Duodenal mucosa (tissue), 2 donors: ENCODE data around the gene FRA10AC1.

Experiments
- H3K27ac ChIP-seq: one replicate; pipeline ENCODE4 v1.7.0; 2013; ENCODE audit warnings: low read depth, low read length
- H3K27me3 ChIP-seq, 2 donors: one replicate each; pipeline ENCODE4 v1.7.0; 2013; ENCODE audit warnings: low read length in 2 of 2, control low read depth in 1 of 2; ENCODE audit not compliant: insufficient read depth in 2 of 2, control insufficient read depth in 1 of 2
- H3K36me3 ChIP-seq, 2 donors: one replicate each; pipeline ENCODE4 v1.7.0; 2013; ENCODE audit warnings: low read length in 2 of 2, control low read depth in 1 of 2; ENCODE audit not compliant: insufficient read depth in 2 of 2, control insufficient read depth in 1 of 2
- H3K4me1 ChIP-seq, 2 donors: one replicate each; pipeline ENCODE4 v1.7.0; 2013; ENCODE audit warnings: low read length in 2 of 2, control low read depth in 1 of 2; ENCODE audit not compliant: insufficient read depth in 2 of 2, control insufficient read depth in 1 of 2
- H3K4me3 ChIP-seq, 2 donors: one replicate each; pipeline ENCODE4 v1.7.0; 2013; ENCODE audit warnings: low read length in 2 of 2, low read depth in 1 of 2
- H3K9ac ChIP-seq, 2 donors: one replicate each; pipeline ENCODE4 v1.7.0; 2013; ENCODE audit warnings: low read length in 2 of 2, low read depth in 1 of 2
- H3K9me3 ChIP-seq, 2 donors: one replicate each; pipeline ENCODE4 v1.7.0; 2013; ENCODE audit warnings: low read length in 2 of 2, control low read depth in 1 of 2; ENCODE audit not compliant: control insufficient read depth in 1 of 2

FRA10AC1 gene

GRCh38 chr10:93702210-93703001, at the start of gene FRA10AC1:
Gene FRA10AC1, minus strand, starts transcription at chr10:93702592. Its CDS starts 2,486 bp downstream, at chr10:93700106.
- H3K9ac ChIP-seq, result peak within 1 kb of the TSS; percentile 85 to 87
- peaks cover 3 to 7% of the 10 kb centered on the region in 2 donors for H3K4me1 ChIP-seq
- H3K27ac ChIP-seq, result peak within 1 kb of the TSS; percentile 76
- peaks cover 7 to 15% of the 10 kb centered on the region in 2 donors for H3K36me3 ChIP-seq
- H3K4me3 ChIP-seq, result peak within 1 kb of the TSS; percentile 88 to 98
- H3K9me3 ChIP-seq, result no peaks in the 10 kb centered on the region
- no peaks in the 10 kb centered on the region for H3K27me3 ChIP-seq

DNA sequence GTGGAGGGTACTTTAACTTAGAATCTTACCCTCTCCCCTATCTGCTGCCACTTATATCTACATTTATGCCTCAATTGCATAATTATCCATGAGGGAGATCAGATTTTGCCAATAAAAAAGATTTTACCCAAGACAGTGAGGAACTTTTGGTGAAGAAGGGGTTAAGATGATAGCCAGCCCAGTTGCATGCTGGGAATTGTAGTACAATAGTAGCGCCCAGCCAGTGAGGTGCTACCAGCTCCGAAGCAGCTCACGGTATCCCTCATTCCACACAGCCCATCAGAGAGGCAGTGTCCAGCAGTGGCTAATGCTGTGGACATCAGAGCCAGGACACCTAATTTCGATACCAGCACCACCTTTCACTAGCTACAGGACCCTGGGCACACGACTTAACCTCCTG, 49.4 kb upstream of the FRA10AC1 start:
- peaks cover 12 to 13% of the 10 kb centered on the region in 2 donors for H3K4me1 ChIP-seq
- peaks cover 0 to 6% of the 10 kb centered on the region in 2 donors for H3K27me3 ChIP-seq
- no peaks in the 10 kb centered on the region for H3K36me3 ChIP-seq
- H3K27ac ChIP-seq, result no peak overlapping the region
- no peaks in the 10 kb centered on the region for H3K9me3 ChIP-seq
- H3K9ac ChIP-seq, result no peak overlapping the region
- H3K4me3 ChIP-seq, result peak overlapping the region; percentile 61 to 66

DNA sequence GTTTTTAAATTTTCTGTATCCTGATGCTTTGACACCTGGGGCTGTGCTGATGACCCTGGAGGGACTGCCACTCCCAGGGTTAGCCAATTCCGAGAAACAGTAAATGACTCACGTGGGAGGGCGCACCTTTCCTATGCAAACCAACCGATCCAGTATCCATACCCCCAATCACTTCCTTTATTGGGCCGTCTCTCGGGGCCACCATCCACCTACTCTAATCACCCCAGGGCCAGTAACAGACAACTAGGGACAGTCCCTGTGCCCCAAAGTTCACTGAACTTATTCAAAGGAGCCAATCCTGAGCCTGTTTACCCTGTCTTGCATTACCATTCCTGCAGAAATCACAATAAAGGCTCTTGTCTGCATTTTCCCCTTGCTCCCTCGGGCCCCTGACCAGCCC, 48.7 kb upstream of the FRA10AC1 start:
- no peaks in the 10 kb centered on the region for H3K9me3 ChIP-seq
- H3K27me3 ChIP-seq, result no peaks in the 10 kb centered on the region
- H3K4me1 ChIP-seq, result peaks cover 12 to 13% of the 10 kb centered on the region in 2 donors
- H3K9ac ChIP-seq, result no peak overlapping the region
- H3K4me3 ChIP-seq, result no peak overlapping the region
- no peaks in the 10 kb centered on the region for H3K36me3 ChIP-seq
- no peak overlapping the region for H3K27ac ChIP-seq

DNA sequence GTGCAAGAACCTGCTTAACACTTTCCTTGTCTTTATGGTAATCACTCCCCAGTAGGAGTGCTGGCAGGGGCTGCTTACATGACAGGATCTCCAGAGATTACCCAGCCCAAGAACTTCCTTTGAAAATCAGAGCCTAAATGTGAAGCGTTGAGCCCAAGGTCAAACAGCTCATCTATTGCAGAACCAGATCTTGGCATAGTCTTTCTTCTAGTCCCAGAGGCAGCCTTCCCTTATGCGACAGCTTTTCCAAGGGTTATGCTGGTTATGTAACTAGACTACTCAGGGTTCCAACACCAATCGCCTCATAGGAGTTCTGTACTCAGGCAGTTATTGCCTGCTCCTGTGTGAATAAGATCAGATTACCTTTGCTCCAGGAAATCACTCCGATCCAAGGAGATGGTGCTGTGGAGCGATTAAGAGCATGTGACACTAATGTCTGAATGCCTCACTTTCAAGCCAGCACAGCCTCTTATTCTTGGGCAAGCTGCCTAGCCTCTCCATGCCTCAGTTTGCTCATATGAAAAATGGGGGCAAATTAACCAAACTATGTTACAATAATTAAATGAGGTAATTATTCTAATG, 46.9 kb upstream of the FRA10AC1 start:
- no peak overlapping the region for H3K27ac ChIP-seq
- no peak overlapping the region for H3K4me3 ChIP-seq
- no peaks in the 10 kb centered on the region for H3K27me3 ChIP-seq
- no peaks in the 10 kb centered on the region for H3K9me3 ChIP-seq
- H3K9ac ChIP-seq, result no peak overlapping the region
- H3K4me1 ChIP-seq, result peaks cover 13 to 17% of the 10 kb centered on the region in 2 donors
- H3K36me3 ChIP-seq, result no peaks in the 10 kb centered on the region

DNA sequence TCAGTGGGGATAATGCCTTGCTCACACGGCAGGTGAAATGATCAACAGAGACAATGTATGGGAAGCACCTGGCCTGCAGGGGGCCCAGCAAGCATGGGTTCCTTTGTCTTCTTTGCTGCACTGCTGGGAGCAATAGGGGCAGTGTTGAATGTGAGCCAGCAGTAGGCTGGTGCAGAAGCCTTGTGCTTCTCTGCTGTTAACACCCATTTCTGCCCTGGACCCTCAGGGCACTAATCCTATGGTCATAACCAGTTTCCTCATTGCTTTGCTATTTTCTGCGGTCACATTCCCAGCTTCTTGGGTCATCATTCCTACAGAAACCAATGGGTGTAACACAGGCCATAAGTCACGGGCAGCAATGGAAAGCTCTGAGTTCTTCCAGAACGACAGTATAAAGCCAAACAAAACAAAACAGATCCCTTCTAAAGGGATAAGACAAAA, 44.5 kb upstream of the FRA10AC1 start:
- Histone ChIP-seq H3K27ac (no peak overlapping the region), H3K4me1 (peaks cover 10 to 18% of the 10 kb centered on the region in 2 donors), H3K36me3 (no peaks in the 10 kb centered on the region), H3K9ac (no peak overlapping the region), H3K9me3 (no peaks in the 10 kb centered on the region), H3K27me3 (no peaks in the 10 kb centered on the region), H3K4me3 (no peak overlapping the region)

GRCh38 chr10:93745408-93746065, 43.1 kb upstream of the FRA10AC1 start:
- Histone ChIP-seq H3K36me3 (no peaks in the 10 kb centered on the region), H3K27me3 (no peaks in the 10 kb centered on the region), H3K27ac (no peak overlapping the region), H3K4me1 (peaks cover 7 to 15% of the 10 kb centered on the region in 2 donors), H3K4me3 (no peak overlapping the region), H3K9ac (no peak overlapping the region), H3K9me3 (no peaks in the 10 kb centered on the region)

GRCh38 chr10:93742633-93743349, 40.4 kb upstream of the FRA10AC1 start:
- Histone ChIP-seq H3K4me3 (no peak overlapping the region), H3K9ac (no peak overlapping the region), H3K36me3 (no peaks in the 10 kb centered on the region), H3K27me3 (no peaks in the 10 kb centered on the region), H3K27ac (no peak overlapping the region), H3K9me3 (no peaks in the 10 kb centered on the region), H3K4me1 (peaks cover 0 to 10% of the 10 kb centered on the region in 2 donors)

GRCh38 chr10:93741367-93741766, 39.0 kb upstream of the FRA10AC1 start:
- Histone ChIP-seq H3K36me3 (no peaks in the 10 kb centered on the region), H3K27me3 (no peaks in the 10 kb centered on the region), H3K4me1 (peaks cover 0 to 10% of the 10 kb centered on the region in 2 donors), H3K9ac (no peak overlapping the region), H3K9me3 (no peaks in the 10 kb centered on the region), H3K27ac (no peak overlapping the region), H3K4me3 (no peak overlapping the region)

- Histone ChIP-seq H3K9ac (no peak overlapping the region), H3K27me3 (peaks cover 5 to 10% of the 10 kb centered on the region in 2 donors), H3K27ac (no peak overlapping the region), H3K4me1 (no peaks in the 10 kb centered on the region), H3K4me3 (no peak overlapping the region), H3K9me3 (no peaks in the 10 kb centered on the region), H3K36me3 (no peaks in the 10 kb centered on the region)
Measured at GRCh38 chr10:93726024-93726423, 23.6 kb upstream of the FRA10AC1 start.
